Common myeloid progenitor, CD34-positive (primary cell): ENCODE data around the gene PLCH2.

Experiments used
- CTCF ChIA-PET: fragments of 350-600 bp; sonication (Branson Sonifier 250); formaldehyde crosslinking; loops from one replicate; lab custom pipeline; 2021; ENCODE audit warnings: antibody characterized with exemption; lab: Charles Lee
- POLR2A ChIA-PET: fragments of 350-600 bp; sonication (Branson Sonifier 250); formaldehyde crosslinking; loops from one replicate; lab custom pipeline; 2021; ENCODE audit warnings: antibody characterized with exemption; lab: Charles Lee
- DNase-seq, 3 donors: peaks; one replicate each; pipeline versions ENCODE4 v3.0.0 to v3.0.0-alpha.2; 2013
- H3K27ac ChIP-seq, 2 experiments: 1 replicate in 1 of 2; 2 replicates in 1 of 2; pipeline ENCODE4 v1.7.0; 2013; ENCODE audit warnings: inconsistent platforms in 2 of 2, low read length in 2 of 2, mild to moderate bottlenecking in 2 of 2, low read depth in 1 of 2, moderate library complexity in 1 of 2; ENCODE audit not compliant: severe bottlenecking in 2 of 2, insufficient read depth in 1 of 2, poor library complexity in 1 of 2
- H3K27me3 ChIP-seq, 5 experiments: replicated peaks in 2 of 5; 1 replicate in 3 of 5; 2 replicates in 2 of 5; pipeline versions ENCODE4 v1.6.1 to v1.7.0; 2013; ENCODE audit warnings: low read length in 4 of 5, mild to moderate bottlenecking in 2 of 5, moderate library complexity in 2 of 5, inconsistent platforms in 1 of 5; ENCODE audit not compliant: insufficient read depth in 5 of 5, control insufficient read depth in 4 of 5
- H3K36me3 ChIP-seq, 4 experiments: 1 replicate in 2 of 4; 2 replicates in 2 of 4; pipeline versions ENCODE4 v1.6.1 to v1.7.0; 2013; ENCODE audit warnings: low read length in 3 of 4, control low read depth in 1 of 4, mild to moderate bottlenecking in 1 of 4; ENCODE audit not compliant: control insufficient read depth in 4 of 4, insufficient read depth in 4 of 4
- H3K4me1 ChIP-seq, 4 experiments: 1 replicate in 3 of 4; 2 replicates in 1 of 4; pipeline versions ENCODE4 v1.6.1 to v1.7.1; 2013; ENCODE audit warnings: low read length in 3 of 4, mild to moderate bottlenecking in 3 of 4, control low read depth in 1 of 4, inconsistent platforms in 1 of 4, moderate library complexity in 1 of 4; ENCODE audit not compliant: control insufficient read depth in 4 of 4, insufficient read depth in 4 of 4; ENCODE audit errors: control extremely low read depth in 1 of 4
- H3K4me3 ChIP-seq, 7 experiments: 1 replicate in 4 of 7; 2 replicates in 3 of 7; pipeline versions ENCODE4 v1.5.1 to v1.7.0; 2013; ENCODE audit warnings: mild to moderate bottlenecking in 7 of 7, low read length in 6 of 7, moderate library complexity in 6 of 7, inconsistent platforms in 2 of 7, low read depth in 2 of 7, control low read depth in 1 of 7; ENCODE audit not compliant: insufficient read depth in 4 of 7, control insufficient read depth in 1 of 7; ENCODE audit errors: extremely low read depth in 1 of 7
- H3K9me3 ChIP-seq, 5 experiments: 1 replicate in 4 of 5; 2 replicates in 1 of 5; pipeline versions ENCODE4 v1.6.1 to v1.7.1; 2013; ENCODE audit warnings: low read length in 4 of 5, mild to moderate bottlenecking in 2 of 5, inconsistent platforms in 1 of 5, low read depth in 1 of 5, moderate library complexity in 1 of 5; ENCODE audit not compliant: control insufficient read depth in 4 of 5, insufficient read depth in 2 of 5; ENCODE audit errors: control extremely low read depth in 1 of 5
- WGBS: methylation state at CpG from one replicate; pipeline ENCODE4 v1.1.5; 2013; ENCODE audit not compliant: insufficient coverage; 5-methylcytosine and 5-hydroxymethylcytosine counted together

PLCH2 gene

DNA sequence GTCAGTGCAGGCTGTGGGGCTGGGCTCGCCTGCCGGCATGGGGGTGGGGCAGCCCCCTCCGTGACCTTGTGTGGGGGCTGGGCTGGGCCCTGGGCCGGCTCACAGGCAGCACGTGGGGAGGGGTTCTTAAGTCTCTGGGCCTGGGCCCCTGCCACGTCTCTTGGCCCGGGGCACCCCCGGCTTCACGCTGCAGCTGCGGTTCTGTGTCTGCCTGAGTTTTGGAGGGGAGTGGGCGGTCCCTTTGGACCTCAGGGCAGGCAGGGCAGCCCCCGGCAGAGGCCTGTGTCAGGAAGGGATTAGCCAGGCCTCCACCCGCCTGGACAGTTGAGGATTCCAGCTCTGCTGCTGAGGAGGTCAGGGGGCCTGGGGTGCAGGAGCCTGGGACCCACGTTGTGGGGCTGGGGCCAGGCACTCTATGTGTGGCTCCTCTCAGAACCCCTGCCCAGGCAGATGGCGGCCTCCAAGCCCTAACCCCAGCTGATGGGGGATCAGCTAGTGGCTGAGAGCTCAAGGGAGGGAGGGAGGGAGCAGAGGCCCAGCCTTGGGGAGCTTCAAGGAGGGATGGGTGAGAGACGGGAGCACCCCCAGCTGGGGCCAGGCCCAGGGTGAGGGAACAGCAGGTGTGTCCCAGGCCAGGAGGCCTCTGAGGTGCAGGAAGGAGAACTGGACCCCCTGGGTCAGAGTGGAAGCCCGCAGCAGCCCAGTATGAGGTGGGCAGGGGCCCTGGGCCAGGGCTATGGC is 1.8 kb upstream of the PLCH2 start:
- WGBS: 74% methylated on average over 9 of the region's 17 CpGs
- Histone ChIP-seq H3K36me3 (no peaks in the 10 kb centered on the region), H3K27me3 (peaks cover 0 to 29% (median 0%) of the 10 kb centered on the region in 5 experiments), H3K4me1 (peaks cover 0 to 3% (median 0%) of the 10 kb centered on the region in 4 experiments), H3K27ac (no peak overlapping the region), H3K9me3 (no peaks in the 10 kb centered on the region), H3K4me3 (no peak overlapping the region)
- ChIA-PET CTCF (no interaction called here), POLR2A (no interaction called here)
- DNase-seq: no peak

GRCh38 chr1:2474933-2475371 is 1.1 kb upstream of the PLCH2 start:
- peaks cover 0 to 23% (median 0%) of the 10 kb centered on the region in 5 experiments for H3K27me3 ChIP-seq
- WGBS: 89% methylated on average over 10 of the region's 13 CpGs
- no peaks in the 10 kb centered on the region for H3K9me3 ChIP-seq
- no peak for DNase-seq
- POLR2A ChIA-PET: no interaction called here
- H3K4me3 ChIP-seq: no peak overlapping the region
- H3K4me1 ChIP-seq: peaks cover 0 to 3% (median 0%) of the 10 kb centered on the region in 4 experiments
- CTCF ChIA-PET: no interaction called here
- no peak overlapping the region for H3K27ac ChIP-seq
- H3K36me3 ChIP-seq: no peaks in the 10 kb centered on the region

GRCh38 chr1:2475571-2475970 is 518 bp upstream of the PLCH2 start:
- CTCF ChIA-PET: no interaction called here
- Histone ChIP-seq H3K9me3 (no peaks in the 10 kb centered on the region), H3K27me3 (peaks cover 0 to 17% (median 0%) of the 10 kb centered on the region in 5 experiments), H3K4me1 (peaks cover 0 to 3% (median 0%) of the 10 kb centered on the region in 4 experiments), H3K27ac (no peak overlapping the region), H3K36me3 (no peaks in the 10 kb centered on the region), H3K4me3 (no peak overlapping the region)
- WGBS: 92% methylated on average over 12 of the region's 12 CpGs
- POLR2A ChIA-PET: no interaction called here
- no peak for DNase-seq

DNA sequence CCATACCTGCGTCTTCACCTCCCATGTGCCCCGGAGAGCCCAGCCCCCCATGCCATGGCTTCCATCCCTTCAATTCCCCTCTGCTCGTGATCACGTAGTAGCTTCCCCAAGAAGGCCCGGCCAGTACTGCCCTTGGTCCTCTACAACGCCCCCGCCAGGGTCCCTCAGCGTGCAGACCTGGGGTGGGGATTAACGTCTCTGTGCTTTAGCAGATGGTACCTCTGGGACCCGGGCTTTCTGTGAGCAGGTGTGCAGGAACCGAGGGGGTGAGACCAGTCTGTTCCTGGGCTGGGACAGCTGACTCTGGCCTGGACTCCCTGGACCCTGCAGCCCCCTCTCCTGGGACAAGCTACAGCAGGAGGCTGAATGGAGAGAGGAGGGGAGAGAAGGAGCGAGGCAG is 1.2 kb downstream of the PLCH2 start:
- Histone ChIP-seq H3K27ac (no peak overlapping the region), H3K4me3 (no peak overlapping the region), H3K4me1 (peaks cover 0 to 3% (median 0%) of the 10 kb centered on the region in 4 experiments), H3K9me3 (no peaks in the 10 kb centered on the region), H3K36me3 (no peaks in the 10 kb centered on the region), H3K27me3 (peaks cover 0 to 3% (median 0%) of the 10 kb centered on the region in 5 experiments)
- ChIA-PET CTCF (no interaction called here), POLR2A (no interaction called here)
- 67% methylated on average over 12 of the region's 12 CpGs for WGBS
- DNase-seq: no peak

DNA sequence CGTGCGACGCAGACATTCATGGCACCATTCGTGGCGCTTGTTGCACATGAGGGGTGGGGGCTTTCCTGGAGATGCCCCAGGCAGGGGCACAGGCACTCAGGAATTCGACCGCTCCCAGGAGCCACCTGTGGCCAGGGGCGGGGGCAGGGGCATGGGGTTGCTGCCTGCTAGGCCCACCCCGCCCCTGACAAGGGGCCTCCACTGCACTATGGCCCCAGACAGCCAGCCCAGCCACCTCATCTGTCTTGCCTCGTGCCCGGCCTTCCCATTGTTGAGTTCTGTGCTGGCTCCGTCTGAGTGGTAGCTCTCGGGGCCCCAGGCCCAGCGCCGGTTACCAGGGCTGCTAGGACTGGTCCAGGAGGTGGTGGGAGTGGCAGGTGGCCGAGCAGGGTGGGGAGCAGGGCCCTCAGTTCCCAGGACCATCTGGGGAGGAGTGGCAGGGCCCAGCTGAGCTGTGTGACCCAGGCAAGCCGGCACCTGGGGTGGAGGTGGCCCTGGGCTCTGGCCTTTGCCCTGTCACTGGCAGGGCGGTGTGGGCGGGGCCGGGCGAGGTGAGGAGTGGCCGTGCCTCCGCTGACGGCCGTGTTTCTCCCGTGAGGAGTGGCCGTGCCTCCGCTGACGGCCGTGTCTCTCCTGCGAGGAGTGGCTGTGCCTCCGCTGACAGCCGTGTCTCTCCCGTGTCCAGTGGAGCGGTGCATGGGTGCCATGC is 1.9 kb downstream of the PLCH2 start:
- Histone ChIP-seq H3K27me3 (no peaks in the 10 kb centered on the region), H3K4me3 (no peak overlapping the region), H3K27ac (no peak overlapping the region), H3K4me1 (peaks cover 0 to 3% (median 0%) of the 10 kb centered on the region in 4 experiments), H3K36me3 (no peaks in the 10 kb centered on the region), H3K9me3 (no peaks in the 10 kb centered on the region)
- 76% methylated on average over 30 of the region's 35 CpGs for WGBS
- DNase-seq: no peak
- ChIA-PET POLR2A (no interaction called here), CTCF (no interaction called here)

- Histone ChIP-seq H3K4me3 (no peak overlapping the region), H3K27ac (no peak overlapping the region), H3K4me1 (peaks cover 0 to 3% (median 0%) of the 10 kb centered on the region in 4 experiments), H3K36me3 (no peaks in the 10 kb centered on the region), H3K9me3 (no peaks in the 10 kb centered on the region), H3K27me3 (no peaks in the 10 kb centered on the region)
- ChIA-PET CTCF (no interaction called here), POLR2A (no interaction called here)
- WGBS: 81% methylated on average over 18 of the region's 20 CpGs
- no peak for DNase-seq
Observed at GRCh38 chr1:2479186-2479585, 3.1 kb downstream of the PLCH2 start.

GRCh38 chr1:2479618-2480017 is 3.5 kb downstream of the PLCH2 start:
- WGBS: 95% methylated on average over 28 of the region's 28 CpGs
- CTCF ChIA-PET: interaction anchor here (1.1 kb wide), 1 partner anchor 10 kb away, joined by 3 read pairs; no protein-coding TSS in a partner anchor
- H3K4me3 ChIP-seq: no peak overlapping the region
- no peaks in the 10 kb centered on the region for H3K27me3 ChIP-seq
- no peaks in the 10 kb centered on the region for H3K36me3 ChIP-seq
- POLR2A ChIA-PET: no interaction called here
- H3K4me1 ChIP-seq: peaks cover 0 to 3% (median 0%) of the 10 kb centered on the region in 4 experiments
- no peak for DNase-seq
- H3K27ac ChIP-seq: no peak overlapping the region
- no peaks in the 10 kb centered on the region for H3K9me3 ChIP-seq
